Astrocyte of the spinal cord (primary cell): ENCODE results near the gene FGD4.

Experiments used
- DNase-seq: peaks from one replicate; pipeline ENCODE4 v3.0.0; 2011; ENCODE audit warnings: low read depth, low spot score
- H3K4me3 ChIP-seq: 2 replicates; pipeline ENCODE4 v1.5.1; 2011; ENCODE audit warnings: low read depth, mild to moderate bottlenecking, low read length, moderate library complexity
- in situ Hi-C: cut with HindIII; loops from 2 replicates; pipeline ENCODE4 v1.10.0; 2017; ENCODE audit warnings: low sequenced_read_pairs
- TF ChIP-seq, protein P1 (sequence below): IDR thresholded peaks from 2 replicates; pipeline ENCODE4 v1.5.1; 2012; ENCODE audit warnings: low read depth, mild to moderate bottlenecking, low read length, inconsistent platforms

The FGD4 gene

GRCh38 chr12:32448586-32448985, 49.2 kb downstream of the FGD4 start:
- in situ Hi-C loops, result no loop called here
- TF ChIP-seq, protein P1, sequence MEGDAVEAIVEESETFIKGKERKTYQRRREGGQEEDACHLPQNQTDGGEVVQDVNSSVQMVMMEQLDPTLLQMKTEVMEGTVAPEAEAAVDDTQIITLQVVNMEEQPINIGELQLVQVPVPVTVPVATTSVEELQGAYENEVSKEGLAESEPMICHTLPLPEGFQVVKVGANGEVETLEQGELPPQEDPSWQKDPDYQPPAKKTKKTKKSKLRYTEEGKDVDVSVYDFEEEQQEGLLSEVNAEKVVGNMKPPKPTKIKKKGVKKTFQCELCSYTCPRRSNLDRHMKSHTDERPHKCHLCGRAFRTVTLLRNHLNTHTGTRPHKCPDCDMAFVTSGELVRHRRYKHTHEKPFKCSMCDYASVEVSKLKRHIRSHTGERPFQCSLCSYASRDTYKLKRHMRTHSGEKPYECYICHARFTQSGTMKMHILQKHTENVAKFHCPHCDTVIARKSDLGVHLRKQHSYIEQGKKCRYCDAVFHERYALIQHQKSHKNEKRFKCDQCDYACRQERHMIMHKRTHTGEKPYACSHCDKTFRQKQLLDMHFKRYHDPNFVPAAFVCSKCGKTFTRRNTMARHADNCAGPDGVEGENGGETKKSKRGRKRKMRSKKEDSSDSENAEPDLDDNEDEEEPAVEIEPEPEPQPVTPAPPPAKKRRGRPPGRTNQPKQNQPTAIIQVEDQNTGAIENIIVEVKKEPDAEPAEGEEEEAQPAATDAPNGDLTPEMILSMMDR, result no peak
- no peak overlapping the region for H3K4me3 ChIP-seq
- no peak for DNase-seq

DNA sequence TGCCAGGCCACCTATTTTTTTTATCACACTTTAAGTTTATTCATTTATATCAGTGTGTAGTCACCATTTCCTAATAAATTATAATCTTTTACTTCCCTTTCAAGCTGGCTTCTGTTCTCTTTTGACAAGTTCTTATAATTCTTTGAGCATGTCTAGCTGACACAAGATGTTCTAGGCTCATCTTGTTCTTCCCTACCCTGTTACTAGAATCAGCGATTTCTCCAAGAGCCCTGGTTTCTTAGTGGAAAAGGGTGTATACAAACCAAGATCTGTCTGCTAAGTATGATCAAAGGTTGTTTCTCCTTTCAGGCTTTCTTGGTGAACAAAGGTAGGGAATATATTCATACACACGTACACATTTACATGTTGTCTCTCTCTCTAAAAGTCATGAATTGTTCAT, 51.0 kb downstream of the FGD4 start:
- in situ Hi-C loops, result no loop called here
- TF ChIP-seq, protein P1, result no peak
- H3K4me3 ChIP-seq, result no peak overlapping the region
- DNase-seq, result no peak

- TF ChIP-seq, protein P1, result no peak
- DNase-seq, result no peak
- in situ Hi-C loops, result no loop called here
- H3K4me3 ChIP-seq, result no peak overlapping the region
These were observed 51.4 kb downstream of the FGD4 start for GRCh38 chr12:32450768-32451167.

- H3K4me3 ChIP-seq, result no peak overlapping the region
- no peak for DNase-seq
- TF ChIP-seq, protein P1, result no peak
- in situ Hi-C loops, result no loop called here
These were observed 52.5 kb downstream of the FGD4 start for GRCh38 chr12:32451816-32452215.

DNA sequence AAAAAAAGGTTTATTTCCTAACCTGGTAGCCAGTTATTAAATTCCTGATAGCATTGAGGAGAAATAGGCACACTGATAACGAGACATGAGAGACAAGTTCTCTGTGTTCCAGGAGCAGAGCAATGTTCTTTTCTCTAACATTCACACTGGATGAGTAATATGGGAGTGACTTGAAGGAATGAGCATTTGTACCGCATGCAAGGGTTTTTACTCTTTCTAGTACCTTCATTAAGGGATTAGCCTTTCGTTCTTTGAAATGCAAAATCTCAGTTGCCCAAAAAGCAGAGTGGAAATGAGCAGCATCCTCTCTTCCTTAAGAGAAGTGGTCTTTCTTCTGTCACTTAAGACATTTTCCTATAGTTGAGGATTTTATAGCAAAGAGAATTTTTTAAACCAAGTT, 54.7 kb downstream of the FGD4 start:
- peak; percentile 78 for DNase-seq
- TF ChIP-seq, protein P1, result peak; percentile 2
- no peak overlapping the region for H3K4me3 ChIP-seq
- in situ Hi-C loops, result no loop called here

- DNase-seq, result peak; percentile 25
- no peak overlapping the region for H3K4me3 ChIP-seq
- in situ Hi-C loops, result no loop called here
- TF ChIP-seq, protein P1, result no peak
These were observed 55.5 kb downstream of the FGD4 start for GRCh38 chr12:32454866-32455265.

DNA sequence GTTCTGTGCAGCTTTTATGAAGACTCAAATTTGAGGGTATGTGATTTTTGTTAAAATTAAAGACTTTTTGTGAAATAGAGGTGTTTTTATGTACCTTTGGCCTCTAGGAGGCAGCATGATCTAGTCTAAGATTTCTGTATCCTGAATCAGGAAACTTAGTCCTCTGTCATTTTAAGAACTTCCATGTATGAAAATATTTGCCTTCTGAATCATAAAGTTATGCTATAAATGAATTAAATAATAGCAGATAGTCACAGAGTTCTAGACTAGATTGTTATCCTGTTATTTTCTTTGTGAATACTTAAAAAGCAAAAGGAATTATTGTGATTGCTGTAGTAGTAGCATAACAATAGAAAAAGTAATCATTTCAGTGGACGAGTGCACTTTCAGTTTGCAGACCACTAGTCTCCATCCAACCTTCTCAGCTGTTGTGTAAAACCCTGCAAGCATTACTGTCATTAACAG, 56.3 kb downstream of the FGD4 start:
- peak overlapping the region; percentile 18 for H3K4me3 ChIP-seq
- TF ChIP-seq, protein P1, result peak; percentile 59
- peak; percentile 88 for DNase-seq
- in situ Hi-C loops, result no loop called here
